Activated CD8-positive, alpha-beta memory T cell treated with anti-CD3 and anti-CD28 coated beads for 24 hours (primary cell): ENCODE measurements around the gene ATG7.

Experiments used
- DNase-seq: peaks from one replicate; pipeline ENCODE4 v3.0.0-alpha.2; 2020

The ATG7 gene

GRCh38 chr3:11602239-11602840, 330.1 kb downstream of the ATG7 start:
- DNase-seq: no peak

GRCh38 chr3:11602886-11603527, 330.8 kb downstream of the ATG7 start:
- DNase-seq: no peak

- no peak for DNase-seq
Observed at GRCh38 chr3:11603628-11604027, 331.4 kb downstream of the ATG7 start.

GRCh38 chr3:11604139-11604892, 332.1 kb downstream of the ATG7 start:
- no peak for DNase-seq

- no peak for DNase-seq
Observed at GRCh38 chr3:11605398-11605797, 333.2 kb downstream of the ATG7 start.

GRCh38 chr3:11606090-11606784, 334.0 kb downstream of the ATG7 start:
- no peak for DNase-seq

- no peak for DNase-seq
Observed at GRCh38 chr3:11606865-11607440, 334.8 kb downstream of the ATG7 start.
